Stimulated activated CD8-positive, alpha-beta memory T cell treated with anti-CD3 and anti-CD28 coated beads, Interleukin-2, amount 100 ng/mL, for 1 hour (primary cell): ENCODE measurements around the gene GABBR2.
"Not testable (repeated sequence)": the region's sequence is repeated elsewhere in the genome, so short reads cannot be mapped to it uniquely, and the experiment has no call there.

Experiments
- DNase-seq, 2 donors: peaks; one replicate each; pipeline ENCODE4 v3.0.0-alpha.2; 2020; ENCODE audit warnings: low read depth in 2 of 2

GABBR2 gene

DNA sequence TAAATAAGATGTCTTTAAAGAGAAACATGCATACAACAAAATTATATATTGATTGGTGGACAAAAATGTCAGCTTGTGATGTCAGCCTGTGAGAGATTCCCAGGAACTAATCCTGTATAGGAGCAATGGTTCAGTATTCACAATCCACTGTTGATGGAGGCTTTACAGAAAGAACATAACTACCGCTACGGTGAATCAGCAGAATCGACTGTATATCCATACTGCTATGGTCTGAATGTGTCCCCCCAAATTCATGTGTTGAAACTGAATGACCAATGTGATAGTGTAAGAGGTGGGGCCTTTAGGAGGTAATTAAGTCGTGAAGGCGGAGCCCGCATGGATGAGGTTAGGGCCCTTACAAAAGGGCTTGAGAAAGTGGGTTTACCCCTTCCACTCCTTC is 412.9 kb downstream of the GABBR2 start:
- no peak for DNase-seq

DNA sequence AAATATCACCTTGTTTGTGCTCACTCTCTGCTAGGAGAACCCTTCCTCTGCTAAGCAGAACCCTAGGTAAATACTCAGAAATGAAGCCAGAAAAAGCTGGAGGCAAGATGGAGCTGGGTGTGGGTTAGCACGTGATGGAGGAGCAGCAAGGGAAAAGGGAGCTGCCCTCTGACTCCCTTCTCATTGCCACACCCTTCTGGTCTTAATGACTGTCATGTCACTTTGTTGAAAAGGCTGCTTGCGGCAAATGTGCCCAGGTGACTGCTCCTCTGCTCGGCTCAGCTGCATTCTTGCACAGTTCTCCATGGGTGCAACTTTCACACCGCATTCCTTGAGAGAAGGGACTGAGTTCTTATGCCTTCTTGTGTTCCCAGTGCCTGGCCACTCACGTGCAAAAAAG is 416.9 kb downstream of the GABBR2 start:
- DNase-seq: no peak

DNA sequence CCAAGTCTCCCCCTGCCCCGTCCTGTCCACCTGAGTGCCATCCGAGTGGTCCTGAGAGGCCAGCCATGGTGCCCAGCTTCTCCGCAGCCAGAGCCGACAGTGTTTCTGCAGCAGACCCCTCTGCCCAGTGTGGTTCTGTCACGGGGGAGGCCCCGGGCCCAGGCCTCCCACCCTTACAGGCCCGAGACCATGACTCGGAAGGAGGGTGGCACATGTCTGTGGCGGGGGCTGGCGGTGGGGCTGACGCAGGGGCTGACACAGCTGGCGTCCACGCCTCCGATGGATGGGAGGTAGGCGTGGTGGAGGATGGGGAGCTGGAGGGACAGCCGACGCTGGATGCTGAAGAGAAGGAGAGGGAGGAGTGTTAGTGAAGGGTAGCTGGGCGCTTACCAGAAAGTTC is 418.3 kb downstream of the GABBR2 start:
- no peak for DNase-seq

DNA sequence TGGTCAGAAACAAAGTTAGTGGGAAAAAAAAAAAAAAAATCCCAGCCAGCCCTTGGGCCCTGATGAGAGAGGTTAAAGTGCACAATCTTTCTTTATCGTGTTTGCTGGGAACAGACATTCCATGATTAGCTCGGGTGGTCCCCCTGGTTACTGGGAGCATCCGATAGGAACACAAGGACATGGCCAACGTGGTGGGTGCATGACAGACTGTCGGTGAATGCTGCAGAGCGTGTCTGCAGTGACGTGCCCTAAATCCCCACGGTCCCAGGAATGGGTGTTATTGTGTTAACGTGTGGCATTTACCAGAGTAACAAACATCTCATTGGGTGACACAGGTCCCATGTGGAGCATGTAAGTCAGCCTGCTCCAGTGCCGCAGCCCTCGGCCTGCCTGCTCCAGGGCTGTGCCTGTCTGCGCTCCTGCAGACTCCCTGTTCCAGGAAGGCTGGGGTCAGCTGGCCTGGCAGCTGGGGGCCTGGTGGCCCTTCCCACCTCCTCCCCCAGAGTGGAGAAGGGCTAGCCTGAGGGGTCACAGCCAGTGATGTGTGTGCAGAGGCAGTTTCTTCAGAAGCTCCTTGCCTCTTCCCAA is 419.0 kb downstream of the GABBR2 start:
- no peak for DNase-seq

DNA sequence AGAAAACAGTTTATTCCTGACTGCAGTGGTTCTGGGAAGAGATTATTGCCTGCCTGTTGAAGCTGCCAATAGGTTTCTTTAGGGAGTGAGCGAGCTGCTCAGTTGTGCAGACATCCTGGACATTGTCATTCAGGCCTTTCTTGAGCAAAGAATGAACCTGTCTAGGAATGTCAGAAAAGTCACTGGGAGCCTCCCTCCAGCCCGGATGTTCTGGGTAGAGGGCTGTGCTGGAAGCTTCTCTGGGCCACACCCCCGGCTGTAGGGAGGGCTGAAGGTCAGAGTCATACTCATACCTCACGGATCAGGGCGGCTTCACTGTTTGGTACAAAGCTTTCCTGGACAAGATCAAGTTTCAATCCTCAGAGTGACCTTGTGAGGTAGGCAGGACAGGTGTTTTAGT is 419.9 kb downstream of the GABBR2 start:
- no peak for DNase-seq

DNA sequence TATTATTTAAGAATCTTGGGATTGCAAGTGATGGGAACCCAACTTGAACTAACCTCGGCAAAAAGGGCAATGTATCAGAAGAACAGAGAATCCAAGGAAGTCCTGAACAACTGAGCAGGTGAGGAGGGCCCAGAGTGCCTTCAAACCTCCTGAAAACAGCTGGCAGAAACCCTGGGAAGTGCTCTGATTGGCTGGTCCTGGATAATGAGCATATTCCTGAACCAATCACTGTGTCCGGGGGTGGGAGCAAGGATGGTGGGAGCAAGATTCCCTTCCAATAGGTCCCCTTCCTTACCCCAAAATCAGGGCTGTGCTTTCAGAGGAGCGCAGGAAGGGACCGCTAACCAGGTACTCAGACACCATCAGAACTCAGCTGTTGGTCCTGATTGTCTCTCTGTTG is 421.4 kb downstream of the GABBR2 start:
- no peak for DNase-seq

DNA sequence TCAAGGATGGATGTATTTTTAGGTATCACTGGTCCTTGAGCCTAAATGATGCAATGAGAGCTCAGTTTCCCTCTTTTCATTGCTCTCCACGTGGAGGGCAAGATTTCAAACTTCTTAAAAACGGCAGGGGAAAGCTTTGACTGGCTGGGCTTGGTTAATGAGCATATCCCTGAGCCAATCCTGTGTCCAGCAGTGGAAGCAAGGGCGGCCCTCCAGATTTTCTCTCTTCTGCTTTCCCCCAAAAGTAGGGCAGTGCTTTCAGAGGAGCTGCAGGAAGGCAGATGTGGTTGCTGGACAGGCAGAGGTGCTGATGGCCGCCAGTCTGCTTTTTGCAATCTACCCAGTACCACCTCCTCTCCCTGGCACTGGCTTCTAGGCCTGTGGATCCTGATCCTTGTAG is 423.3 kb downstream of the GABBR2 start:
- no peak for DNase-seq

DNA sequence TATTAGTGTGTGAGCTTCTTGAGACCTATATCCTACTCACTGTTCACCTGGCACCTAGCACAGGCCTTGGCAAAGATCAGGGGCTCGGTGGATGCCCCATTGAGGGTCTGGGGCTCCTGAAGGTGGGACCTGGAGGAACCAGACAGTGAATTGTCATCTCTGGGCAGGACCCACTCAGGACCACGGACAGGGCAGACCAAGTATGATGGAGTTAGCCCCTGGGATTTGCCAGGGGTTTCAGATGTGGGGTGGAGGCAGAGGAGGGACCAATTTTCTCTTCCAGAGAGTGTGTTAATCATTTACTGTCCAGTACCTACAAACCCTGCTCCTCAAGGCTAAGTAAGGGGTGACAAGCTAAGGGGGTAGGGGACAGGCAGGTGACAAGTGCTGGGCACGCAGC is 424.0 kb downstream of the GABBR2 start:
- no peak for DNase-seq

DNA sequence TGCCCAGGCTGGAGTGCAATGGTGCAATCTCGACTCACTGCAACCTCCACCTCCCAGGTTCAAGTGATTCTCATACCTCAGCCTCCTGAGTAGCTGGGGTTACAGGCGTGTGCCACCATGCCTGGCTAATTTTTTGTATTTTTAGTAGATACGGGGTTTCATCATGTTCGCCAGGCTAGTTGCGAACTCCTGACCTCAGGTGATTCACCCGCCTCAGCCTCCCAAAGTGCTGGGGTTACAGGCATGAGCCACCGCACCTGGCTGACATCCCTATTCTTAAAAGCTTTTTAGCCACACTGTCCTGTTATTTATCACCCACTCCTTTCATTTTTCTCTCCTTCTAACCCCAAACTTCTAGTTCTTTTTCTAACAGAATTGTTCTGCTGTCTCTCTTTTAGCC is 425.6 kb downstream of the GABBR2 start:
- DNase-seq: not testable (repeated sequence)

DNA sequence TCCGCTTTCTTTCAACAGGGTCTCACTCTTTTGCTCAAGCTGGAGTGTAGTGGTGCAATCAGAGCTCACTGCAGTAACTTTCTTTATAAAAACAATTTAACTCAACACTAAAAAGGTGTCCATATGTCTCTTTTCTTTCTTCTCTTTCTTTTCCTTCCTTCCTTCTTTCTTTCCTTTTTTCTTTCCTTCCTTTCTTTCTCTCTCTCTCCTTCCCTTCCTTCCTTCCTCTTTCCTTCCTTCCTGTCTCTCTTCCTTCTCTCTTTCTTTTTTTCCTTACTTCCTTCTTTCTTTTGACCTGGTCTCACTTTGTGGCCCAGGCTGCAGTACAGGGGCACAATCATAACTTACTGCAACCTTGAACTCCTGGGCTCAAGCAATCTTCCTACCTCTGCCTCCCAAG is 427.5 kb downstream of the GABBR2 start:
- no peak for DNase-seq

DNA sequence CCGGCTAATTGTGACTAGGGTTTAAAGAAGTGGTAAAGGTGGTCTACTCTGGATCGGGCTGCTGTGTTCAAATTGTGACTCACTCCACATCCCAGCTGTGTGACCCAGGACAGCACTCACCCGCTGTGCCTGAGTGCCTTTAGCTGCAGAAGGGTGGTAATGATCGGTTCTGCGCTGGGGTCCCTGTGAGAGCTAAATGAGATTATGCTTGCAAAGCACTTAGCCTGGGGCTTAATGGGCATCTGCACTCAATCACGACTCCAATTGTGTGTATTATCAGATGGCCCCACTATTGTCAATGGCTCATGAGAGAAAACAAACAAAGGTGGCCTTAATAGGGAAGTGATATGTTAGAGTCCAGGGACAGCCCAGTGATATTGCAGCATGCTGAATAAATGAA is 428.2 kb downstream of the GABBR2 start:
- DNase-seq: no peak

DNA sequence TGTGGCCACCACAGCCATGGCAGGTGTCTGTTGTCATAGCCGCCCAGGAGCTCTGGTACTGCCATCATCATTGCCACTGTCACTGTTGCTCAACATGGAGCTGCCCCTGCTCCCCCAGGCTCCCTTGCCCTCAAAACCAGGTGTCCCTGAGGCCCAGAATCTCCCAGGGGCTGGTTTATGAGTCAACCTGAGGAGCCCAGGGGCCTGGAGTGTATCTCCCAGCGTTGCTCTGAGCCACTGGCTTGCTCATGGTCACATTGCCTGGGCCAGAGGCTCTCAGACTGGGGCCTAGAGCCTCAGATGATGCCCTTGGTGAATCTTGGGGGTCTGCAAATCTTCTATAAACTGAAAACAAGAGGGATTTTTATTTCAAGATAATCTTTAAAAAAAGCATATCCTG is 428.6 kb downstream of the GABBR2 start:
- no peak for DNase-seq

DNA sequence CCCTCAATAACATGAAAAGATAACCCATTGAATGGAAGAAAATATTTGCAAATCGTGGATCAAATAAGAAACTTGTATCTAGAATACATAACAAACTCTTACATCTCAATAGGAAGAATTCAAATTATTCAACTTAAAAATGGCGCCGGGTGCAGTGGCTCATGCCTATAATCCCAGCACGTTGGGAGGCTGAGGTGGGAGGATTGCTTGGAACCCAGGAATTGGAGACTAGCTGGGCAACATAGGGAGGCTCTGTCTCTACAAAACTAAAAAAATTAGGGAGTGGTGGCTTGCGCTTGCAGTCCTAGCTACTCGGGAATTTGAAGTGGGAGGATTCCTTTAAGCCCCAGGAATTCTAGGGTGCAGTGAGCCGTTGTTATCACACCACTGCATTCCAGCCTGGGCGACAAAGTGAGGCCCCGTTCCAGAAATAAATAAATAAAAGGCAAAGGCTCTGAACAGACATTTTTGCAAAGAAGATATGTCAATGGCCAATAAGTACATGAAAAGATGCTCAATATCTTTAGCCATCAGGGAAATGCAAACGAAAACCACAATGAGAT is 431.7 kb downstream of the GABBR2 start:
- DNase-seq: no peak

DNA sequence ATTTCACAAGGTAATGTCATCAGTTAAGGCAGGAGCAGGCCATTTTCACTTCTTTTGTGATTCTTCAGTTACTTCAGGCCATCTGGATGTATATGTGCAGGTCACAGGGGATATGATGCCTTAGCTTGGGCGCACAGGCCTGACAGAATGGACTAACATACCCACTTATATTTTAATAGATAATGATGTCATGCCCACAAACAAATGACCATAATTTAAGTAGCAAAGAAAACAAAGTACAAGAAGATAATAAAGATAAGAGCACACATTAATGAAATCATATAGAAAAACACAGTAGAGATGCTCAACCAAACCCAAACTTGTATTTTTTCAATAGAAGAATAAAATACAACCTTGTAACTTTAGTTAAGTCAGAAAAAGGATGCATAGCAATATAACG is 433.6 kb downstream of the GABBR2 start:
- no peak for DNase-seq

DNA sequence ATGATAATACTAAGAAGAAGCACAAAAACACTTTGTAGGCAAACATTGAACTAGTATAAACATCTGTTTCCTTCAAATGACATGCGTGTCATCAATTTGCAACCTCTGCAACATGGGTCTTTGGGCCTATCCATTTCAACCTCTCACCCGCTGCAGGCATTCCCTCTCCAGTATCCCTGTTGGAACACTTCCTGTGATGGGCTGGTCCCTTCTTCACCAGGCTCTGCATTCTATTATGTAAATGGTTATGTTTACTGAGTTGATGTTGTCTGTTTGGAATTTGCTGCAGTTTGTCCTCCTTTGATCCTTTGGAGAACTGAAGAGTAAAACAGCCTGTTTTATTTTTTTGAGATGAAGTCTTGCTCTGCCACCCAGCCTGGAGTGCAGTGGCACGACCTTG is 436.7 kb downstream of the GABBR2 start:
- DNase-seq: no peak

DNA sequence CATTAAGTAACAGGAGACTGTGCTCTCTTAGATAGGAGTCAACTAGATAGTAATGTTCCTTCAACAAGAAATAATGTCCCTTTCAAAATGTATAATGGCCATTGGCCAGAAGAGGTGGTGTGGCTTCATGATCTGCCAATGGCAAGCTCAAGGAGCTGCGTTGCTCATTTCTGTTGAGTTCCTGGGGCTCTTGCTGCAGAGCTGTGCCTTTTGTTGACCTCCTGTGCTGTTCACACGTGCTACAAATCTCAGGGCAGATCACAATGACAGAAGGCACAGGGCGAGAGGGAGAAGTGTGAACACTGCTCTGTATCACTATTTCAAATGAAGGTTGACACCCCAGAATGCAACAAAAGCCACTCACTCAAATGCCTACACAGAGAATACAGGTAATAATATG is 437.3 kb downstream of the GABBR2 start:
- no peak for DNase-seq

DNA sequence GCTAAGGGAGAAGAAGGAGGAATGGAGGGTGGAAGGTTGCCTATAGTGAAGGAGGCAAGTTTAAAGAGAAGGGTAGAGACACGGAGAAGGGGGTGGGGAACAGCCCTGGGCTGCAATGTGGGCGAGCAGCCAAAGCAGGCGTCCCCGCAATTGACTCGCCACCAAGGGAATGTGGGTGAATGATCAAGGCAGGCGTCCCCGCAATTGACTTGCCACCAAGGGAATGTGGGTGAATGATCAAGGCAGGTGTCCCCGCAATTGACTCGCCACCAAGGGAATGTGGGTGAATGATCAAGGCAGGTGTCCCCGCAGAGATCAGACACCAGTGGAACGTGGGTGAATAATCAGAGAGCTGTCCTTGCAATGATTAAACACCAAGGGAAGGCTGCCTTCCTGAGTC is 438.5 kb downstream of the GABBR2 start:
- DNase-seq: not testable (repeated sequence)

DNA sequence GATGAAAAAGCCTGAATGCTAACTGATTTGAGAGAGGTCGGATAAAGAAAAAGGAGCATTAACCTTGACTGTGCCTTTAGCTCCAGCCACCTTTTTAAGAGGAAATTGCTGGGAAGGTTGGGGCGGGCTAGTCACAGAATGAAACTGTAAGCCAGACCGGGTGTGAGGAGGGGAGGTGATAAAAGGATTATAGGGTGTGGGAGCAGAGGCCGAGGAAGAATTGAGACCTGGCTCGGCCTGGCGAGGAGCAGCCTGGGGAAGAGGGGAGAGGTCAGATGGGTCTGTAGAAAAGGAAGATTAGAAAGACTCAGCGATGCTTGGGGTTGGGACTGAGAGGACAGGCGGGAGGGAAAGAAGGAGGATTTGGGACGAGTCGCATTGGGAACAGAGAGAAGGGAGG is 439.1 kb downstream of the GABBR2 start:
- not testable (repeated sequence) for DNase-seq

DNA sequence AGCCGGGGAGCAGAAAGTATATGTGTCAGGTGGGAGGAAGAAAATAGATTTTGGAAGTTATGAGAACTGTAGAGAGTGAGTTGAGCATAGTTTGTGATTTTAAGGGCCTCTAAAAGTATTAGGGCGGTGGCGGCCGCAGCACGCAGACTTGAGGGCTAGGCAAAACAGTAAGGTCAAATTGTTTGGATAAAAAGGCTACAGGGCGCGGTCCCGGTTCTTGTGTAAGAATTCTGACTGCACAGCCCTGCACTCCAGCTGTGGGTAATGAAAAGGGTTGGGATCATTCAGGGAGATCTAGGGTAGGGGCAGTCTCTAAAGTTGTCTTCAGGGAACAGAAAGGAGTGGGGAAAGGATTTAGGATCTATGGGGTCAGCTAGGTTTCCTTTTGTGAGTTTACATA is 441.2 kb downstream of the GABBR2 start:
- not testable (repeated sequence) for DNase-seq

DNA sequence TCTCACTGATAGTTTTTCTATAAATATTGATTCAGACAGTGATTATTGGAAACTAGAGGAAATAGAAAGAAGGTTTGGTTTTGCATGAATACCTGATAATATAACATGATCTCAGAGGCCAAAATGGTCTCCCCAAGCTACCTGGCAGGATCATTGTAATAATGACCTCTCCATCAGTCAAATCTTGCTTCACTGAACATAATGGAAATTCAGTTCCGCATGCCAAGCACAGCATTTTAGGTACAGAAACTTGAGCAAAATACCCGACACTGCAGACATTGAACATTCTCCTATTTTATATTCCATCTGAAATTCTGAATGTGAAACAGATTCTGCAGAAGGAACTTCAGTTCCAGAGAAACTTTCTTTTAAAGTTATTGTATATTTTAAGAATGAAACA is 444.2 kb downstream of the GABBR2 start:
- no peak for DNase-seq

DNA sequence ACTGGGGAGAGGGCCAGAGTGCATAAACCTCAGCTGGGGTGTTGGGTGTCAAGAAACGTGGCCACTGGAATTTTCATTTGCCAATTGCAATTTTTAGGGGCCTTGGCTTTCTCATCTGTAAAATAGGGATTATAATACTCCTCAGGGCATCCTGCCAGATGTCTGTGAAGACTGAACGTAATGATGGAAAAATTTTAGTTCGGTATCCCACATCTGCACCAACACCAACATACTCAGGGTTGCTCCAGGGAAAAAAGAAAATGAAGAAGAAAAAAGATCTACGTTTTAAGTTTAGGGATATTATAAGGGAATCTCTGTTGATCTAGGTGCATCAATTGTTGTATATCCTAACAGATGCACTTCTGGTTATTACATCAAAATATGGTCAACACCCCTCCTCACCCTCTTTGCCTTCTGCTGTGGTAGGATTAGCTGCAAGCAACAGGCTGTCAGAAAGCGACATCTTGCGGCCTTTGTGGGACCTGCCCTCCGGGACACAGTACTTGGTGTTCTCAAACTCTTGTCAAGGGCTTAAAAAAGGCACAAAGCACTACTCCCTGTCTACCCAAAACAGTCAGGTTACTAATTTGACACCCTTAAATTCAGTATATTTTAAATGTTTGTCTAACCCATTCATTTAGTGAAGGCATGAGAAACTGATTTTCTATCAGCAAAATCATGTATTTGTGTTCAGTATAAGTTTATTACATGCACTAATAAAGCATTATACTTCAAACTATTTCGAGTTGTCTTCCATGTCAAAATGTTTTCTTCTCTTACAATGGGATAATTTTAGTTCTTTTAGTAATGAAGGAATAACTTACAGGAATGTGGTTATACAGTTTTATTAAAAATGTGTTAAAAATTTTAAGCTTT is 445.0 kb downstream of the GABBR2 start:
- DNase-seq: peak; percentile 58 to 75

DNA sequence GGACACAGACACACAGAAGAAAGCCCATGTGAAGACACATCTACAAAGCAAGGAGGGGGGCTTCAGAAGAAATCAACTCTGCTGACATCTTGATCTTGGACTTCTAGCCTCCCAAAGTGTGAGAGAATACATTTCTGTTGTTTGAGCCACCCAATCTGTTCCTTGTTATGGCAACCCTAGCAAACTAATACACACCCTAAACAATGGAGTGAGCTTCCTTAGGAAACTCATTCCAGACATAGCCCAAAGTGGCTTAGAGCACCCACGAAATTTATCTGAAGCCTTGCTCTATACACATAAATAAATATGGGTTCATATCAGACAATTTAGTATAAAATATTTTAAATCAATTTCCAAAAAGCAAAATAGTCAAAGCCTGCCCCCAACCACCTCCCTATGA is 445.7 kb downstream of the GABBR2 start:
- no peak for DNase-seq

DNA sequence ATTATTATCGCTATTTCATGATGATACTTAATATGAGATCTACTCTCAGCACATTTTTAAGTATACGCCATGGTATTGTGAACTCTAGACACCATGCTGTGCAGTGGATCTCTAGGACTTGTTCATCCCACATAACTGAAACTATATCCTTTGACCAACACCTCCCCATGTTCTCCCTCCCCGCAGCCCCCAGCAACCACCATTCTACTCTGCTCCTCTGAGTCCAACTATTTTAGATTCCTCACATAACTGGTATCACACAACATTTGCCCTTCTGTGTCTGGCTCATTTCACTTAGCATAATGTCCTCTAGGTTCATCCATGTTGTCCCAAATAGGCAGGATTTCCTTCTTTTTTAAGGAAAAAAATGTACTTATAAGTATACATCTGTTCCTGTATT is 446.7 kb downstream of the GABBR2 start:
- no peak for DNase-seq
